GM19238 (cell line): ENCODE data around the gene CYBA.

Source experiments
- DNase-seq: peaks from one replicate; pipeline ENCODE4 v3.0.0; 2011; ENCODE audit warnings: low spot score; ENCODE audit not compliant: insufficient read length

CYBA gene

GRCh38 chr16:88650749-88651275 lies at the start of gene CYBA:
Gene CYBA, minus strand, starts transcription at chr16:88651053. Its CDS starts 40 bp downstream, at chr16:88651013.
- DNase-seq: peak; percentile 99

- no peak for DNase-seq
Observed at GRCh38 chr16:88700322-88700635, 49.4 kb upstream of the CYBA start.

- DNase-seq: no peak
Observed at GRCh38 chr16:88699180-88699579, 48.3 kb upstream of the CYBA start.

GRCh38 chr16:88698646-88699045 lies 47.8 kb upstream of the CYBA start:
- no peak for DNase-seq

GRCh38 chr16:88697831-88698615 lies 47.2 kb upstream of the CYBA start:
- DNase-seq: no peak

GRCh38 chr16:88697116-88697830 lies 46.4 kb upstream of the CYBA start:
- DNase-seq: no peak

GRCh38 chr16:88696441-88696840 lies 45.6 kb upstream of the CYBA start:
- no peak for DNase-seq

GRCh38 chr16:88695753-88696152 lies 44.9 kb upstream of the CYBA start:
- DNase-seq: no peak

GRCh38 chr16:88695218-88695617 lies 44.4 kb upstream of the CYBA start:
- DNase-seq: no peak

GRCh38 chr16:88694221-88695087 lies 43.6 kb upstream of the CYBA start:
- DNase-seq: no peak

GRCh38 chr16:88693420-88694177 lies 42.7 kb upstream of the CYBA start:
- no peak for DNase-seq

- no peak for DNase-seq
Observed at GRCh38 chr16:88692861-88693260, 42.0 kb upstream of the CYBA start.

- DNase-seq: no peak
Observed at GRCh38 chr16:88691924-88692560, 41.2 kb upstream of the CYBA start.

GRCh38 chr16:88691129-88691813 lies 40.4 kb upstream of the CYBA start:
- DNase-seq: no peak

GRCh38 chr16:88690341-88691128 lies 39.7 kb upstream of the CYBA start:
- no peak for DNase-seq

- no peak for DNase-seq
Observed at GRCh38 chr16:88688013-88688778, 37.3 kb upstream of the CYBA start.

GRCh38 chr16:88687676-88688012 lies 36.8 kb upstream of the CYBA start:
- no peak for DNase-seq

GRCh38 chr16:88687254-88687576 lies 36.4 kb upstream of the CYBA start:
- DNase-seq: no peak
